ACHN (cell line): ENCODE data around the gene CARD19.
"Not testable (repeated sequence)": the region's sequence is repeated elsewhere in the genome, so short reads cannot be mapped to it uniquely, and the experiment has no call there.

ENCODE experiments used
- DNase-seq: peaks from one replicate; pipeline ENCODE4 v3.0.0-alpha.2; 2015
- in situ Hi-C: cut with HindIII; loops from 2 replicates; pipeline ENCODE4 v1.10.0; 2017; ENCODE audit warnings: low sequenced_read_pairs, low pct_ligation_motif_present, low pct_unique_long_range_greater_than_20kb

CARD19 gene

DNA sequence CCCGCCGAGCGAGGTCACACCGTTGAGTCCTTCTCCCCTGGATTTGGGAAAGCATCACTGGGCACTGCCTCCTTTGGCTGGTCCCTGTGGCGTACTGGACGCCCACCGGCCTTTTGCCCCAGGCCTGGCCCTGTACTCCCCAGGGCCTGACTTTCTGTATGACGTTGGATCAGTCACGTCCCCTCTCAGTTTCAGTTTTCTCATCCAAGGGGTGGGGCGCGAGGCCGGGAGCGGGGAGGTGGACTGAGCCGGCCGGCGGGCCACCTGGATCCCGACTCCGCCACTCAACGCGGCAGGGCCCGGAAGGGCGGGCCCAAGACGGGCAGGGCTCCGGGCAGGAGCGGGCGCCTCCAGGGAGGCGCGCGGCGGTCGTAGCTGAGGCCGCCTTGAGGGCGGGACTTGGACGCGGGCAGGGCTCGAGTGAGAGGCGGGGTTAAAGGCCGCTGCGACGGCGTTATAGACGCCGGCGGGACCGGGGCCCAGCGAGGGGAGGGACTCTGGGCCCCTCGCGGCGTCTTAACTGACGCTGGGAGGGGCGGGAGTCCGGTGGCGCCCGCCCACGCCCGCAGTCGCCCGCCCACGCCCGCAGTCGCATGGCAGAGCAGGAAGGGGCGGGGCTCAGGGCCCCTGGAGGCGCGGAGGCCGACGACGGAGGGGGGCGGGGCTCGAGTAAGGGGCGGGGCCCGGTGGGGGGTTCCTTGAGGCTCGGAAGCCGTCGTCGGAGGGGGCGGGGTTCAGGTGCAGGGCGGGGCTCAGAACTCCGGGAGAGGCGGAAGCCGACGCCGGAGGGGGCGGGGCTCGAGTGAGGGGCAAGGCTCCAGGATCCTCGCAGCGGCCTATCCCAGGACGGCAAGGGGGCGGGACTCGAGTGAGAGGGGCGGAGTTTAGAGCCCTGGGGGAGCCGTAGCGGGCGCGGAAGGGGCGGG lies 549 bp upstream of the CARD19 start:
- DNase-seq = peak; percentile 96
- in situ Hi-C loops = no loop called here

DNA sequence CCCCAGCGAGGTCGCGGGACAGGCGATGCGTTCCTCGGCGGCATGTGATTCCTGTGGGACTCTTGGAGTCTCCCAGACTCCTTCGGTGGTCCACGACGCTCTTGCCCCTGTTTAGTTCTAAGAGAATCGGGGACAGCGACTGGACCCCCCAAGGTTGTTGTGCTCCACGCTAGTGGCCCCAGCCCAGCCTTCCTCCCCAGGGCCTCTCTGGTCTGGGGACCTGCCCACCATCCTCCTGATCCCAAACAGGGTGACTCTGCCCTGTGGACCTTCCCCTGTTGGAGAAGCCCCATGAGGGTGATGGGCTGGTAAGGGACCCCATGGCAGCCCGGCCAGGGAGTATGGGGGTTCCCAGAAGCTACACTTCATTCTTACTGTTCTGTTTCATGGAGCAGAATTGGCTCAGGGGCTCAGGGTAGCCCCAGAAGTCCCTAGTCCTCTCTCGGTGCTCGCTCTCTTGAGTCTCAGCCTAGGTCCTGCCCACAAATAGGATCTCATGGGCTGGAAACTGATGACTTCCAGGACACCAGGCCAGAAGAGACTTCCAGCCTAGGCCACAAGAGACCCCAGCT lies 880 bp downstream of the CARD19 start:
- DNase-seq = no peak

DNA sequence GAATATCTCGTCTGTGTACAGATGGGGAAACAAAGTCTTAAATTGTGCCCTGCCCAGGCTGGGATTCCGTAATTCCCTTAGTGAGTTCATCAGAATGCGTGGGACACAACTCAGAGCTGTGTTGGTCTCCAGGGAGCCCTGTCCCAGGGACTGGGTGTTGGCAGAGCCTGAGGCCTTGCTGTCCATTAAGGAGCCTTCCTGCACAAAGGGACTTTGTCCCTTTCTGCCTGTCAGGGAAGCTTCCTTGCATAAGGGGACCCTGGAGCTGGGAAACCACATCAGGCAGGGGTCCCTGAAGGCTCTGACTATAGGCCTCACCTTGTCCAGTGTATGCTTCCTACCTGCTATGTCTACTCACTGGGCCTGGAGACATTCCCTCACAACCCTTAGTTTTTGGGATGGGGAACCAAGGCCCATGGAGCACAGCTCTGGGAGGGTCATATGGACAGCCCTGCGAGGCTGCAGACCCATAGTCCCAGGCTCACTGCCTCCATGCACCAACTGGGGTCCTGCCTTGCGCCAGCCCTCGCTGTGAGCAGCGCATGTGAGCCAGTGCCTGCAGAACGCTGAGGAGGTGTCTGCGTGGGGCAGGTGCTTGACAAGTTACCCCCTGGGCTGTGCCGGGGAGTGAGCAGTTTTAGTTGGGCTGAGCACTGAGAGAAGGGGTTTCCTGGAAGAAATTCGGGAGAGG lies 1.6 kb downstream of the CARD19 start:
- in situ Hi-C loops = no loop called here
- no peak for DNase-seq

More for the DNA sequence above, 880 bp downstream of the CARD19 start:
- in situ Hi-C loops = no loop called here

DNA sequence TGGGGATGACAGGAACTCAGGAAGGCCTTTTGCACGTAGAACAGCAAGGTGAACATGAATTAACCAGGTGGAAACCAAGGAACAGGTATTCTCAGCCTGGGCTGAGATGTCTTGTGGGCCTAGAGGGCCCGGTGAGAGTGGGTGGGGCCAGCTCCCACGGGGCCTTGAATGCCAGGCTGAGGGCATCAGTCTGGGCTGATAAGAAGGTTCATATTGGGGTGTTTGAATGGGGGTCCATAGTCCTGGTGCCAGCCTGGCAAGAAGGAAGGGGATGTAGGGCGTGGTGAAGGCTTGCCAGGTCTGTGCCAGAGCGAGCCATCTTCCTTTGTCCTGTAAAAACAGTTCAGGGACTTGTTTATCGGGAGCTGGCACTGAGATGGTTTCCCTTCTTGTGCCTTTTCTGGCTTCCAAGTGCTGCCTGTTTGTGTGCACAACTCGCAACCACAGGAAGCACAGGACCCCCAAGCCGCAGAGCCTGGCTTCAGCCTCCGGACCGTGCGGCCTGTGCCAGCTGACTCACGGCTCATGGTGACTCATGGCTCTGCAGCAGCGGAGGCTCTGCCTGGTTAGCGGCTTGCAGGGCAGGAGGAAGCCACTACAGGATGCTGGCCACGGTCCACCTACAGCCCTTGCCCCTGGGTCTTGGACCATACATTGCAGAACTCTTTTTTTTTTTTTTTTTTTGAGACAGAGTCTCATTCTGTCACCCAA lies 2.4 kb downstream of the CARD19 start:
- peak; percentile 92 for DNase-seq
- in situ Hi-C loops = no loop called here

DNA sequence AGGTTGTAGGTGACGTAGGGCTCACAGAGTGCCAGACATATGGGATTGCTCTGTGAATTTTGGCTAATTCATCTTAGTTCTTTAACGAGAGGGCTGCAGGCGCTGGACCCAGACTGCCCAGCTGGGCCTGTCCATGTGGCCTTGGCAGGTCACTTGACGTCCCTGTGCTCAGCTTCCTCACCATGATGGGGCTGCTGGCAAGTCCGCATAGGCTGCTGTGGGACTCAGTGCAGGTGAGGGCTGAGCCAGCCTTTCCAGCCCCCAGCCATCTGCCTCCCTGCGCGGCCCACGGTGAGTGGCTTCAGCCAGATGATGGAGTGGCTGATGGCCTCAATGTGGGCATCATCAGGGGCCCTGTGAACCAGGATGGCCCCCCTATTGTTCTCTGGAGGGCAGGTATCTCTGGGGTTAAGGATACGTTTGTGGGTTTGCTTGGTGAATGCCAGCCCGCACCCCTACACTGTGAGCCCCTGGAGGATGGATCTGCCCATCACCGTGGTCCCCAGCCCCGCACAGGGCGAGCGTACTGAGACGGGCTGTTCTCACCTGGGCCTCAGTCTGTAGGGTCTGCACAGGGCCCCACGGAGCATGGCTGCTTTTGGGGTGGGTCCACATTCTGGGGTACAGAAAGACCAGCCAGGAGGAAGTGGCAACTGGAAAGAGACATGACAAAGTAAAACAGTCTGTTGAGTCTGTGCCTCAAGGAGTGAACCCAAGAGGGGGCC lies 3.7 kb downstream of the CARD19 start:
- no peak for DNase-seq
- in situ Hi-C loops = no loop called here

DNA sequence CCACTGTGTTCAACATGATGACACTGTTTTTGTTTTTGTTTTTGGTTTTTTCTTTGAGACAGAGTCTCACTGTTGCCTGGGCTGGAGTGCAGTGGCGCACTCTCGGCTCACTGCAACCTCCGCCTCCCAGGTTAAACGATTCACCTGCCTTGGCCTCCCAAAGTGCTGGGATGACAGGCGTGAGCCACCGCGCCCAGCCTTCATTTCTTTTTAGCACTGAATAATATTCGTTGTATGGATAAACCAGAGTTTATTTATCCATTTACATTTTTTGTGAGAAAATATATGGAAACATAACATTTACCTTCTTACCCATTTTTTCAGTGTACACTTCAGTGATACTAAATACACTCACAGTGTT lies 4.2 kb downstream of the CARD19 start:
- DNase-seq = no peak
- in situ Hi-C loops = no loop called here

DNA sequence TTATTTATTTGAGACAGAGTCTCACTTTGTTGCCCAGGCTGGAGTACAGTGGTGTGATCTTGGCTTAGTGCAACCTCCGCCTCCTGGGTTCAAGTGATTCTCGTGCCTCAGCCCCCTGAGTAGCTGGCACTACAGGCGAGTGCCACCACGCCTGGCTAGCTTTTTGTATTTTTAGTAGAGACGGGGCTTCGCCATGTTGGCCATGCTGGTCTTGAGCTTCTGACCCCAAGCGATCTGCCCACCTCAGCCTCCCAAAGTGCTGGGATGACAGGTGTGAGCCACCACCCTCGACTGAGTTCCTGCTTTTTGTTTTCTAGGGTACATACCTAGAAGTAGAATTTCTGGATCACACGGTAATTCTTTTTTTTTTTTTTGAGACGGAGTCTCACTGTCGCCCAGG lies 5.1 kb downstream of the CARD19 start:
- in situ Hi-C loops = not testable (repeated sequence)

DNA sequence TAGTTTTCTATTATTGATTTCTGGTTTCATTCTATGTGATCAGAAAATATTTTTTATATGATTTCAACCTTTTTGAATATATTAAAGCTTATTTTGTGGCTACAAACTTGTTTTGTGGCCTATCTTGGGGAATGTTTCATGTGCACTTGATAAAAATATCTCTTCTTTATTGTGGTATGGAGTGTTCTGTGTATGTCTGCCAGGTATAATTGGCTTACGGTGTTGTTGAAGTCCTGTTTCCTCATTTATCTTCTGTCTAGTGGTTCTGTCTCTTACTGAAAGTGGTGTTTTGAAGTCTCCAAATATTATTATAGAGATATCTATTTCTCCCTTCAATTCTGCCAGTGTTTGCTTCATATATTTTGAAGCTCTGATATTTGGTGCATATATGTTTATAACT lies 9.6 kb downstream of the CARD19 start:
- in situ Hi-C loops = no loop called here
- DNase-seq = no peak

More for the DNA sequence above, 5.1 kb downstream of the CARD19 start:
- not testable (repeated sequence) for DNase-seq

DNA sequence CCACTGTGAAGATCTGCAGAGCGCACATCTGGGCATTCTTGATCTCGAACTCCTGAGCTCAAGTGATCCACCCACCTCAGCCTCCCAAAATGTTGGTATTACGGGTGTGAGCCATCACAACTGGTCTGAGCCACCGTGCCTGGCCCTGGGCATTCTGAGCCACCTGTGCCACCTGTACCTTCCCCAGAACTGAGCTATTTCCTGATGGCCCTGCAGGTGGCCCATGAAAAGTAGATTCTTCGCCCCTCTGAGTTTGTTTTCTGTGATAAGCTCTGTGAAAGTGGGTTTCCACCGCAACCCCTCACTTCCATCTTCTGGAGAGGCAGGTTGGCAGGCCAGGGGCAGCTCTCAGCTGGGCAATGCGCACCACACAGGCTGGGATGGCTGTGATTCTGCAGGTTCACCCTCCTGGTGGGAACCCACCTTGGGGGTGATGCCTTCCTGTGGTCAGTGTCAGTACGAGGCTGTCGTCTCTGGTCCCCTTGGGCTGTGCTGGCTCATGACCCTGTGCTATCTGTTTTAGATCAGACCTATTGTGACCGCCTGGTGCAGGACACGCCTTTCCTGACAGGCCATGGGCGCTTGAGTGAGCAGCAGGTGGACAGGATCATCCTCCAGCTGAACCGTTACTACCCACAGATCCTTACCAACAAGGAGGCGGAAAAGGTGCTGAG lies 11.3 kb downstream of the CARD19 start:
- in situ Hi-C loops = no loop called here
- DNase-seq = no peak

DNA sequence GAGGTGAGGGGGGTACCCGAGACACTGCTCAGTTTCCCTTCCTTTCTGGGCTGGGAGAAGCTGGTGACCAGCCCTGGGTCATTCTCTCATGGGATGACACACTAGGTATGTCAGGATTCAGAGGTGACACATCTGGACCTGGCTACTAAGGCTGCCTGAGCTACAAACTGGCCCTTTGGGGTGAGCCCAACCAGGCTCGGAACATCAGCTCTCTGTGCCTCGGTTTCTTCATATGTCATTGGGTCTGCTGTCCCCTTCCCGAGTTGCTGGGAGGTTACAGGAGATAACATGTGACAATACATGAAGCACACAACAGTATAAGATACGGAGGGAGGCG lies 11.8 kb downstream of the CARD19 start:
- in situ Hi-C loops = no loop called here
- DNase-seq = no peak

DNA sequence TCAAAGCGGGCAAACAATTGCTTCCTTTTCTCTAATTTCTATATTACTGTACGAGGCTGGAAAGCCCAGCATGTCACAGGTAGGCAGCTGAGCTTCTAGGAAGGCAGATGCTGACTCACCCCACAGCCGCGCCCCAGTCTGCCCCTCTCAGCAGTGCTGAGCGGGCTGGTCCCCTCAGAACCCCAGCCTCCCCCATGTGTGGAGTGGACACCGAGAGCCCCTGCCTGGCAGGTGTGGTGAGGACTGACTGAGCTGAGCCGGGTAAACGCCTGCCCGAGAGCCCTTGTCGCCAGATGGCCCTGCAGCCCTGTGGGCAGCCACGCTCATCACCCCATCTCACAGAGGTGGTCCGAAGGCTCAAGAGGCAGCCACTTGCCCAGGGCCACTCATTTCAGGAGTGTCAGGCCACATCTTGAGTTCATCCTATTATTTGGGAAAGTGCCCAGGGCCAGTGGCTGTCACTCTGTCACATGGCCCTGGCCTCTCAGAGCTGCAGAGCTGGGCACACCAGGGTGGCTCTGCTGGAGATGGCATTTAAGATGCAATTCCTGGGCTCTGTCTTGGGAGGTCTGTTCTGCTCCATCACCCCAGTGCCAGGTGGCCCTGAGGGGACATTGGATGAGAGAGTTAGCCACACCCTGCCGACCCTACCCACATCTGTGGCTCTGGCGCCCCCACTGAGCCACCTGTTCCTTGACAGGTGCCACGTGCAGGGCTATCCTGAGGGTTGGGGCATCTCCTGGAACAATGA lies 12.4 kb downstream of the CARD19 start:
- in situ Hi-C loops = no loop called here
- no peak for DNase-seq

DNA sequence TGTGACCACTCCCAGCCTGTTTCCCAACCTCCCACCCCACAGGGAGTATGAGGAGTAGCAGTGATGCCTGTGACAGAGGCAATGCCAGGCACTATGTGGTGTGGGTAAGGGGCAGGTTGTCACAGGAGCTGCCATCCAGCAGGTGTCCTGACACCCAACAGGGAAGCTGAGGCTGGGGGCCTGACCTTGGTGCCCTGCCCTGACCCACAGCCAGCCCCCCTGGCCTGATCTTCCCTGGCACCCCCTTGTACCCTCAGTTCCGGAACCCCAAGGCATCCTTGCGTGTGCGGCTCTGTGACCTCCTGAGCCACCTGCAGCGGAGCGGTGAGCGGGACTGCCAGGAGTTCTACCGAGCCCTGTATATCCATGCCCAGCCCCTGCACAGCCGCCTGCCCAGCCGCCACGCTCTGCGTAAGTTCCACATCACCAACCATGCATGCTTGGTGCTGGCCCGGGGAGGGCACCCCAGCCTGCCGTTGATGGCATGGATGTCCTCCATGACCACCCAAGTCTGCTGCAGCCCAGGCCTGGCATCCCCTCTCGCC lies 14.4 kb downstream of the CARD19 start:
- in situ Hi-C loops = no loop called here
- peak; percentile 58 for DNase-seq

DNA sequence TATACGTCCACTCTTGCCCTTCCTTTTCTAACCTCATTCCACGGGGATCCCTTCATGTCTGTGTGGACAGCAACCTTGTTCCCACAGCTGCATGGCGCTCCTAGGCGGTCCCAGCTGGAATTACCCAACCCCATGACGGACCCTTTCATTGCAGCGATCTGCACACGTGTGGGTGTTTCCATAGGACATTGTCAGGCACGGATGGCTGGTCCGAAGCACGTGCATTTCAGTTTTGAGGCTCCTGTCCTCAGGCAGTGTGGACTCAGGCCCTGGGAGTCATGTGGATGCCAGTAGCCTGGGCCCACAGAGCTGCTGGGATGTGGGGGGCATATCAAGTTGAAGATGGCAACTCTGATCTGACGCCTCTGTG lies 15.0 kb downstream of the CARD19 start:
- no peak for DNase-seq
- in situ Hi-C loops = no loop called here

DNA sequence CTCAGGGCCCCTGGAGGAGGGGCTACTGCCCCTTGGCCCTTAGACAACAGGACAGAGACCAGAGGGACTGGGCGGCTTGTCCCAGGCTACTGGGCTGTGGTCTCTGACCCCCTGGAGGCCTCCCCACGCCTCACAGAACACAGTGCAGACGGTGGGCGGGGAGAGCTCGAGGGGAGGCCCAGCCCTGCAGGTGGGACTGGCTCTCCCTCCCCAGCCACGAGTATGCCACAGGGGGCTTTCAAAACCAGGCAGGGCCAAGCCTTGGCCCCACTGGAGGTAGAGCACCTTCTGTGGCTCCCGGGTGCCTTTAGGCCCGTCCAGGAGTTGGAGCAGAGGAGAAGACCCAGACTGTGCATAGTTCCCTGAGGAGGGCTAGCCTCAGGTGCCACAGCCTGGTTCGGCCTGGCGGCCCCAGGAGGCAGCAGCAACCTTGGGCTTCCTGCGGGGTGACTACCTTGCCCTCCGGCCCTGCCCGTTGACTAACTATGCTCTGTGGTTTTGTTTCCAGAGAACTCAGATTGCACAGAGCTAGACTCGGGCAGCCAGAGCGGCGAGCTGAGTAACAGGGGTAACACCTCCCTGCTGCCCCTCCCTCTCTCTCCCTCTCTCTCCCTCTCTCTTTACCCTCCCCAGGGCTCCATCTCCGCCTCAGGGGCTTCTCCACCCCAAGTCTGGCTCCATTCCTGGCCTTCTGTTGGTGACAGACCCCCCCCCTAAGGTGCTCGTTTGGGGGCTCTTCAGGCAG lies 15.5 kb downstream of the CARD19 start:
- in situ Hi-C loops = no loop called here
- DNase-seq = peak; percentile 68

DNA sequence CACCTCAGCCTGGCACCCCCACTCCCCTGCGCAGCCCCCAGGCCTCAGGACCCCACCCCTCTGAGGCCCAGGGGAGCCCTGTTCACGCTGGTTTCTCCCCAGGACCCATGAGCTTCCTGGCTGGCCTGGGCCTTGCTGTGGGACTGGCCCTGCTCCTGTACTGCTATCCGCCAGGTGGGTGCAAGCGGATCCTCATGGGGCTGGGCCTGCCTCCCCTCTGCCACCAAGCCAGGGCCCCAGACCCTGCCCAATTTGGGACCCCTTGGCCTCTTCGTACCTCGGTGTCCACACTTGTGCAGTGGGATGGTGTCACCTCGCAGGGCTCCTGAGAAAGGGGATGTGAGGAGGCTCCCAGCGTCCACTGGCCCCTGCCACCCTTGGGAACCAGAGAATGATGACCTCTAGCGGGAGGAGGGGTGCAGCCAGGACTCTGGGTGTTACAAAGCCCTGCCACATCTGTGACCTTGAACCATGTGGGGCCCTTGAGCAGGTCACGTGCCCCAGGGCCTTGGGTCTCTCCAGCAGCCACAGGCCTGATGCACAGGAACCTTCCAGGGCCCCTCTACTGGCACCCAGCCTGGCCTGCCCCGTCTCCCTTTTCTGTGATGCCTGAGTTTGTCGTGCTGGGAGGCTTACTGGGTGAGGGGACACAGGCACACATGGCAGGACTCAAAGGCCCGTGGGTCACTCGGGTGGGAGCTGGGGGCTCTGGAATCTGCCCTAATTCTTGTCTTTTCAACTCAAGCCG lies 16.3 kb downstream of the CARD19 start:
- DNase-seq = no peak
- in situ Hi-C loops = no loop called here

DNA sequence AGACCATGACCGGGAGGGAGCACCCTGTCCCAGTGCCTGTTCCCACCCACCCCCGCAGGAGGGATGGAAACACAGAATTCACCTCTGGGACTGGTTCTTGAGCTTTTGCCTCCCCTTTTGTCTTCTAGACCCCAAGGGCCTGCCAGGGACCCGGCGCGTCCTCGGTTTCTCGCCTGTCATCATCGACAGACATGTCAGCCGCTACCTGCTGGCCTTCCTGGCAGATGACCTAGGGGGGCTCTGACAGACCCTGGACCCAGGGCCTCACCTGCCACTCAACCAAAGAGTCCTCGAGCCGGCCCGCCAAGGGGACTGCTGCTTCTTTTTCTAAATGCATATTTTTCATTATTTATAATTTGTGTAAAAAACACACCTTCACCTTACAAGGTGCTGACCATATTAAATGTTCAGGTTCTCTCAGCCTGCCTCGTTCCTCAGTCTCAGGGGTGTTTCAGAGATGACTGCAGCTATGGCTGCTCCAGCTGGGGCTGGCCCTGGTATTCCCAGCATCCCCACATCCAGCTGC lies 16.9 kb downstream of the CARD19 start:
- DNase-seq = no peak

More for the DNA sequence above, 16.9 kb downstream of the CARD19 start:
- in situ Hi-C loops = no loop called here
